Fibroblast of skin of left biceps (primary cell): Measurements from ENCODE around the gene EPS8L3.
"Not testable (repeated sequence)": the region's sequence is repeated elsewhere in the genome, so short reads cannot be mapped to it uniquely, and the experiment has no call there.

Experiments
- DNase-seq, 2 experiments: peaks; one replicate each; pipeline ENCODE4 v3.0.0-alpha.2; 2013; ENCODE audit warnings: low read depth in 2 of 2

The EPS8L3 gene

GRCh38 chr1:109764561-109765482, 1.1 kb upstream of the EPS8L3 start:
- DNase-seq, result no peak

- DNase-seq, result no peak
These were observed 690 bp downstream of the EPS8L3 start for GRCh38 chr1:109762821-109763645.

GRCh38 chr1:109762039-109762585, 1.6 kb downstream of the EPS8L3 start:
- no peak for DNase-seq

- DNase-seq, result no peak
These were observed 2.3 kb downstream of the EPS8L3 start for GRCh38 chr1:109761227-109762038.

- no peak for DNase-seq
These were observed 3.0 kb downstream of the EPS8L3 start for GRCh38 chr1:109760581-109761226.

- DNase-seq, result no peak
These were observed 4.0 kb downstream of the EPS8L3 start for GRCh38 chr1:109759513-109760334.

GRCh38 chr1:109757936-109758786, 5.6 kb downstream of the EPS8L3 start:
- no peak for DNase-seq

GRCh38 chr1:109756848-109757521, 6.7 kb downstream of the EPS8L3 start:
- no peak for DNase-seq

- not testable (repeated sequence) for DNase-seq
These were observed 7.4 kb downstream of the EPS8L3 start for GRCh38 chr1:109756325-109756724.

- DNase-seq, result no peak
These were observed 9.0 kb downstream of the EPS8L3 start for GRCh38 chr1:109754738-109755137.

GRCh38 chr1:109751531-109752260, 12.0 kb downstream of the EPS8L3 start:
- DNase-seq, result no peak

- DNase-seq, result no peak
These were observed 12.8 kb downstream of the EPS8L3 start for GRCh38 chr1:109750920-109751319.

GRCh38 chr1:109750241-109750882, 13.4 kb downstream of the EPS8L3 start:
- DNase-seq, result no peak

- no peak for DNase-seq
These were observed 14.5 kb downstream of the EPS8L3 start for GRCh38 chr1:109749221-109749620.

GRCh38 chr1:109748311-109748710, 15.4 kb downstream of the EPS8L3 start:
- DNase-seq, result not testable (repeated sequence)

GRCh38 chr1:109740615-109741373, 22.9 kb downstream of the EPS8L3 start, which contains the start of gene GSTM3:
TSS of gene GSTM3 (minus strand) at chr1:109741038. CDS start at chr1:109740287, 751 bp downstream.
- DNase-seq, result no peak
